GM19452 (cell line): ENCODE results near the gene KLHDC3.
"Not testable (repeated sequence)": the region's sequence is repeated elsewhere in the genome, so short reads cannot be mapped to it uniquely, and the experiment has no call there.

Experiments
- ATAC-seq: cut with Tn5 transposase; IDR thresholded peaks from one replicate; pipeline ENCODE4 v1.9.1; 2021; ENCODE audit not compliant: unreplicated experiment

KLHDC3 gene

GRCh38 chr6:43026365-43026764 lies 12.3 kb downstream of the KLHDC3 start:
- no peak for ATAC-seq

- no peak for ATAC-seq
Measured at GRCh38 chr6:43029120-43029519, 15.1 kb downstream of the KLHDC3 start.

- ATAC-seq = no peak
Measured at GRCh38 chr6:43032326-43032725, 18.3 kb downstream of the KLHDC3 start.

GRCh38 chr6:43033496-43034189 lies 19.6 kb downstream of the KLHDC3 start:
- no peak for ATAC-seq

- ATAC-seq = no peak
Measured at GRCh38 chr6:43034190-43034525, 20.1 kb downstream of the KLHDC3 start.

- no peak for ATAC-seq
Measured at GRCh38 chr6:43035495-43036194, 21.6 kb downstream of the KLHDC3 start.

GRCh38 chr6:43036712-43037111 lies 22.7 kb downstream of the KLHDC3 start:
- no peak for ATAC-seq

GRCh38 chr6:43037197-43037596 lies 23.1 kb downstream of the KLHDC3 start:
- no peak for ATAC-seq

- ATAC-seq = no peak
Measured at GRCh38 chr6:43037706-43038105, 23.7 kb downstream of the KLHDC3 start.

- no peak for ATAC-seq
Measured at GRCh38 chr6:43038727-43039126, 24.7 kb downstream of the KLHDC3 start.

GRCh38 chr6:43040542-43041257 lies 26.7 kb downstream of the KLHDC3 start:
- ATAC-seq = no peak

GRCh38 chr6:43041475-43041874 lies 27.4 kb downstream of the KLHDC3 start:
- ATAC-seq = not testable (repeated sequence)

GRCh38 chr6:43043310-43043709 lies 29.3 kb downstream of the KLHDC3 start:
- no peak for ATAC-seq

GRCh38 chr6:43045371-43045930 lies 31.4 kb downstream of the KLHDC3 start:
- ATAC-seq = no peak

- no peak for ATAC-seq
Measured at GRCh38 chr6:43047998-43048397, 33.9 kb downstream of the KLHDC3 start.

- no peak for ATAC-seq
Measured at GRCh38 chr6:43050981-43051380, 36.9 kb downstream of the KLHDC3 start.

GRCh38 chr6:43052225-43052841 lies 38.3 kb downstream of the KLHDC3 start:
- no peak for ATAC-seq

GRCh38 chr6:43052842-43053544 lies 38.9 kb downstream of the KLHDC3 start:
- no peak for ATAC-seq

GRCh38 chr6:43053545-43054205 lies 39.6 kb downstream of the KLHDC3 start, which contains the start of gene CUL7:
Gene CUL7, minus strand, starts transcription at chr6:43053851. Its CDS starts 1,063 bp downstream, at chr6:43052788.
- ATAC-seq = peak; percentile 92
